Stimulated activated CD8-positive, alpha-beta memory T cell treated with anti-CD3 and anti-CD28 coated beads, Interleukin-7, amount 100 ng/mL, for 1 hour (primary cell): ENCODE results near the gene RRAGA.
"Not testable (repeated sequence)": the region's sequence is repeated elsewhere in the genome, so short reads cannot be mapped to it uniquely, and the experiment has no call there.

Experiments used
- DNase-seq, 2 donors: peaks; one replicate each; pipeline ENCODE4 v3.0.0-alpha.2; 2020; ENCODE audit warnings: low read depth in 2 of 2

RRAGA gene

GRCh38 chr9:19085295-19085694 lies 36.1 kb downstream of the RRAGA start:
- no peak for DNase-seq

DNA sequence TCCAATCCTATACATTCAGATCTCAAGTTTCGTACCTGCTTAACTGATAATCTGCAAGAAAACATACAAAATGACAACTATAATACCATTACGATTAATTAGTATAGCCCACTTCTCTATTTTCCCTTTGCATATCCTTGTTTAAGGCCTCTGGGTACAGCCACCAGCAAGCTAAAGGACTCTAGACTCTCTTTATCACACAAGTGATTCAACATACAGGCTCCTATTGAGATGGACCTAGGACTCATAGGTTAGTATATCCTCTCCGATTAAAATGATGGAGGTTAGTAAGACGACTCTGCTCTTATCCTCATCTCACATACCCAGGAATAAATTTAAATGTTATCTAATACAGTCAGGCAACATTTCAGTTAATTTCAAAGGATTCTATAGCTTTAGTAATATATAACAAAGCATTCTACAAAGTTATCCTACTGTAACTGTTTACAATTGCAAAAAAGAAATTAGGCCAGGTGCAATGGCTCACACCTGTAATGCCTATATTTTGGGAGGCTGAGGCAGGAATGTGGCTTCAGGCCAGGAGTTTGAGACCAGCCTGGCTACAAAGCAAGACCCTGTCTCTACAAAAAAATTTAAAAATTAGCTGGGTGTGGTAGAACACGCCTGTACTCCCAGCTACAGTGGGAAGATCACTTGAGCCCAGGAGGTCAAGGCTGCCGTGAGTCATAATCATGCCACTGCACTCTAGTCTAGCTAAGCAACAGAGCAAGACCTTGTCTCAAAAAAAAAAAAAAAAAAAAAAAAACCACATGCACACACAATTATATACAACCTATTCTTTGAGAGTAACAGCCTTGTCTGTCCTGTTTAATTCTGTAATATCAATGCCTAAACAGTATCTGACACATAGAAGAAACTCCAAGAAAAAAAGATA lies 38.1 kb downstream of the RRAGA start:
- no peak for DNase-seq

DNA sequence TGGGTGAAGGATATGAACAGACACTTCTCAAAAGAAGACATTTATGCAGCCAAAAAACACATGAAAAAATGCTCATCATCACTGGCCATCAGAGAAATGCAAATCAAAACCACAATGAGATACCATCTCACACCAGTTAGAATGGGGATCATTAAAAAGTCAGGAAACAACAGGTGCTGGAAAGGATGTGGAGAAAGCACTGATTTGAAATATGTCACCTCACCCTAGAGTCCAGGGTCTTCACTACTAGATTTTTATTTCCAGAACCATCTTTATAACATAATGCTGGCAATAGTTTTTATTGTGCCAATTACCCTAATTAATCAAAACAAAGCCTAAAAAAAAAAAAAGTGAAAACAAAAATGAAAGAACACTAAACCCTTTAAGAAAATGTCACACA lies 48.2 kb downstream of the RRAGA start:
- DNase-seq = not testable (repeated sequence)
